NCI-H2227 (cell line): Measurements from ENCODE around the gene AUTS2.

ENCODE experiments used
- DNase-seq: peaks from one replicate; lab custom pipeline; 2025; ENCODE audit not compliant: unreplicated experiment; lab: John Stamatoyannopoulos, UW

Gene AUTS2

DNA sequence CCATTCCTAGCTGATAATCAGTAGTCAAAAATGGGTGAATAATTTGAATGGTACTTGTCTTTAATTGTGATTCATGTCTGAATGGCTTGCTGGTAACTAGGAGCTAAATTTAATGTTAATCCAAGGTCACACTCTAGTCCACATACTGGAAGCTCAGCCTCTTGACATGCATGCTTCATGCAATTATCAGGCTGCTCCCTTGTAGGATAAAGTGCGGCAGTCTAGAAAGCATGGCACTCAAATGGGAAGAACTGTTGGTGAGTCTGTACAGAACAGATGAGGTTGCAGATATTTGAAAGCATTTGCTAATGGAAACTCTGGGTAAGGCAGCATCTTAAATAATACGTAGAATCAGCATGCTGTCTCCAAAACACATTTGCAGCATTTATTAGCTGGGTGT lies 499.4 kb downstream of the AUTS2 start:
- DNase-seq: peak; percentile 38

DNA sequence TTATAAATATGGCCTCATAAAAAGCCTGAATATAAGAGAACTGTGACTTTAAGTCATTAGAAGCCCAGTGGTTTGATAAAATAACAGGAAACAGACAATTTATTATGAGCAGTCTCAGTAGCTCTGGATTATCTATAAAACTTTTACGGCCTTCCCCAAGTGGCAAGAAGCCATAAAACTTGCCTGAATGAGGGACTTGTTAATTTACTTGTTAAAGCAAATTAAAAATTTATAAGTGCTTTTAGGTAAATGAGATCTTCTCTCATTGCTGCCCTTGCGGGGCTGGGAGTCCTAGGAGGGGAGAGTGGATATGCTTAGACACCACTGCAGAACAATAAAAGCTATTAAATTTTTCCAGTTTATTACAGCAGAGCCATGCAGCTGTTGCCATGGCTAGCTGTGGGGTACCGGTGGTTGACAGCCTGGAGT lies 499.9 kb downstream of the AUTS2 start:
- DNase-seq: peak; percentile 28

DNA sequence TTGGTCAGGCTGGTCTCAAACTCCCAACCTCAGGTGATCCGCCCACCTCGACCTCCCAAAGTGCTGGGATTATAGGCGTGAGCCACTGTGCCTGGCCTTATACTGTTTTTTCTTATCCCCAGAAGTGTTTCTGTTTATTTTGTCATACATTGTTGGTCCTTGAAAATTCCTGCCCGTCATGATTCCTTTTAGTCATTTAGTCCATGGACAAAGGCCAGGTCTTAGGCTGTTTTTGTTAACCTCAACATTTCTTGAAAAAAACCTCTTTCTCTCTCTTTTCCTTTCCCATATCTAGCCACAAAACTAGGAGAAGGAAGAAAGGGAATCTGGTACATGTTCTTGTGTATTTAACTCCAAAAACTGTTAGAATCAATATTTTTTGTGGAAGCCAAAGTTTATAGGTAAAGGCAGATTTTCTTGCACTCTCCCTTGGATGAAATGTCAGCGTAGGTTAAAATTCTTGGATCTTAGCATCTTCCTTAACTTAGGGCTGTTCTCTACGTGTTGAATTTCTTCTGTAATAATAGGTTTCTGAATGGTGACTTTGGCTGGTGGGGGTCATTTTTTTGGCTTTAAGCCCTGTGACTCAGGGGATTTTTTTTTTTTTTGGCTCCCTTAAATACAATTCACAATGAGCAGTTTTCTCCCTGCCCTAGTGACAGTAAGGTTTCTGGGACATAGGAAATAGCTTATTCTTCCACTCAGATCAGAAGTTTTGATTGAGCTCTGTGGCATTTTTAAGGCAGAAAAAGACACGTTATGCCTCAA lies 500.8 kb downstream of the AUTS2 start:
- no peak for DNase-seq

DNA sequence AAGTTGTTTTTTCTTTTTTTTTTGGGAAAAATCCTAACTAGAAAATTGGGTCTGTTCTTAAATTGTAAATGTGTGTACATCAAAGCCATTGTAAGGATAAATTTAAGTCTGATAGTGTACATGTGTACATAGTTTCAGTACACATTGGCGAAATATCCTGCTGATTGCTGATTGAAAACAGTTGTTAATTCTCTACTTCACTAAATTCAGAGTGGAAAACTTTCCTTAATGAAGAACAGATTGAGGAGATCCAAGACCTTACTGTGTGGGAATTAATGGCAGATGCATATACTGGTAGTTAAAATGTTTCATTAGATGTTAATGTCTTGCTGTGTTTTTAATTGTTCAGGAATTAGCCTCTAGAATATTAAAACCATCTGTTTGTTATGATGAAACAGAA lies 506.0 kb downstream of the AUTS2 start:
- no peak for DNase-seq

DNA sequence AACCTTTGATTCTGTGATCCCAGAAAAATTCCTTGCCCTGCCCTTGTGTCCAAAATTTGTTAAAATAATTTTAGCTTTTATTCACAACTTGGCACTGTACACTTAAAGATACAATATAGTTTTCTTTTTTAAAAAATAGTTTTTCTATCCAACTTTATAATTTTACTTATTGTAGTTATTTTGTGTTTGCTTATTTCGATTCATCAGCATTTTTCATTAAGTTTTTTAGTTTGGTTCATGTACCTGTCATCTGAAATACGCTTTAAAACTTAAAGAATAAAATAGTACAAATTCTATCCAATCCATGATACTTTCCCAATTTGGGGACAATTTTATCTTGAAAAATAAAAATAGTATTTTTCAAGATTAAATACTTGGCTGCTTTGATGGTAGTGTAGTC lies 514.8 kb downstream of the AUTS2 start:
- no peak for DNase-seq

DNA sequence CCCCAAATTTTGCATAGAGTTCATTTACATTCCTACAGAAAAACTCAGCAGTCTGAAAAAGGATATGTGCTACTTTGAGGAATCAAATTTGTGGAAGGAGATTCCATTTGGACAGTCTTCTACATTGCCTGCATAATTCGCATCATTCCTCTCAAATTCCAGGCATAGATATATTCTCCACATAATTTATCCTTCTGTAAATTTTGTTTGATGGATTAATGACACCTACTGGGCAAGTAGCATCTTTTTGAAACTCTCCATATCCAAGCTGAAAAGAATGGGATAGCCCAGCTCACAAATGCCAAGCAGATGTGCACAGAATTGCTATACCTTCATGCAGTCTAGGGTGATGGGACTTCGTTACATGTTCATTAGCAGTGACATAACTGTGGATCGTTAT lies 515.3 kb downstream of the AUTS2 start:
- no peak for DNase-seq

DNA sequence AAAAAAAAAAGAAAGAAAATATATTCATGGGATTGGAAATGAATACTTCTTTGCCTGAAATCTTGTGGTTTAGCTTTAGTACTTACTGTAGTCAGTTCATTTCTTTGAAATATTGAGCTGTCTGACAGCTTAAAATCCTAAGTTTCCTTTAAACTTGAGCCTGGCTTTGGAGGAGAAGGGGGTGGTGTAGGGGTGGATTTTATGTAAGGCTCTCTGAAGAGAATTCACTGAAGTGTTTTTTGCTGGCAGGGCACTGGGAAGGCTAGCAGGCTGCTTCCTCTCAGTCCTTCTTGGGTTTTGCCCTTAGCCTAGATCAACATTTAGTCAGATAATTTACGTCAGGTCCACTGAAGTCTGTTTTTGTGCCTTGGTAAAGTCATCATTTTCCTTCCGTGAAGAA lies 516.5 kb downstream of the AUTS2 start:
- no peak for DNase-seq

DNA sequence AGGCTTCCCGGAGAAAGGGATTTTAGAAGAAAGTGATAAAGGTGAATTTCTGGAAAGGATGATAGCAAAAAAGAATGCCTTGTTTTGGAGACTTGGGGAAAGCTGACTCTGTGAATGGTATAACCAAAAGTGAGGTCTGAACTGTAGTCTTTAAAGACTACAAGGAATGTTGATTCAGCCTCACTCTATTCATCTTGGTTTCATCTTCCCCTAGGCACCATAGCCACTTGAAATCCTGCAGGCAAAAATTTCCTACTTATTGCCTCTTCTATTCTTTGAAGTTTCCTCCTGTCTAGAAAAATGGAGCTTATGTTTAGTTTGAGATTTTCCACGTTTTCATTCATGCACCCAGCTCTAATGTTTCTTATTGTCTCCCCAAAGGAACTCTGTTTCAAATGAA lies 518.0 kb downstream of the AUTS2 start:
- no peak for DNase-seq

DNA sequence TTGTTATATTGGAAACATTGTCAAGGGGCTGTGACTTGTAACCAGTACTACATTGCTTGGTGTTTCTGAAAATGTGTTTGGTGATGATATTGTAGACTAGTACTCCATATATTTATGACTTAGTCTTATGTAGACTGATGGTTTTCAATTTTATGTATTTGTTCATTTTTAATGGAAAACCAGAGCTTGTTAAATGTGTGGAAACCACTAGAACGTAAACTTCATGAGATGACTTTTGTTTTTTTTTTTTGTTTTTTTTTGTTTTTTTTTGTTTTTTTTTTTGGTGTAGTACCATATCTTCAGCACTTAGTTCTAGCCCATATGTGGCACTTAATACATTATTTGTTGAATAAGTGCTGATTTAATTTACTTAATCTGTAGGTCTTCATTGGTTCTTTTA lies 518.6 kb downstream of the AUTS2 start:
- no peak for DNase-seq

DNA sequence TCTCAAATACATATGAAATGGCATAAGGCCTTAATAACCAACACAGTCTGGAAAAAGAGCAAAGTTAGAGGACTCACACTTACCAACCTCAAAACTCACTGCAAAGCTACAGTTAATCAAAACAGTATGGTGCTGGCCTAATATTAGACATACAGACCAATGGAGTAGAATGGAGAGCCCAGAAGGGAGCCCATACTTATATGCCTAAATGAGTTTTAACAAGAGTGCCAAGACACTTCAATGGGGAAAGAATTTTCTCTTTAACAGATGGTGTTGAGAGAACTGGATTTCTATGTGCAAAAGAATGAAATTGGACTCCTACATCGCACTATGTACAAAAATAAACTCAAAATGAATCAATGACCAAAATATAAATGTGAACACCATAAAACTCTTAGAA lies 522.6 kb downstream of the AUTS2 start:
- DNase-seq: no peak

DNA sequence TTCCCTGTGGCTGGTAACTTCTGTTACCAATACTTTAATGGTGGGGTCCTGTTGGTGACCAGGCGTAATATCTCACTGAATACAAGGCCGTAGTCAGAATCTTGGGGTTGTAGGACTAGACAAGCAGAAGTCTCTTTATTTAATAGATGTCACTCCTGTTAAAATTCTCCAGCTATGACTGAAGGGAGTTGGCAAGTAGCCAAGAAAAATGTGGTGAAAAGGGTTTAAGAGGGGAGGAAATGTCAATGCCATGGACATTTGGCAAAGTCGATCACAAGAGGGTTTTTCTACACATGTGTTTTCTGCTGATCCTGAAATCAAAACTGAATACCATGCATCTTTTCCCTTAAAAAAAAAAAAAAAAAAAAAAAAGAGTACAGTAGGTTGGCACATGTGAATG lies 533.5 kb downstream of the AUTS2 start:
- peak; percentile 40 for DNase-seq

DNA sequence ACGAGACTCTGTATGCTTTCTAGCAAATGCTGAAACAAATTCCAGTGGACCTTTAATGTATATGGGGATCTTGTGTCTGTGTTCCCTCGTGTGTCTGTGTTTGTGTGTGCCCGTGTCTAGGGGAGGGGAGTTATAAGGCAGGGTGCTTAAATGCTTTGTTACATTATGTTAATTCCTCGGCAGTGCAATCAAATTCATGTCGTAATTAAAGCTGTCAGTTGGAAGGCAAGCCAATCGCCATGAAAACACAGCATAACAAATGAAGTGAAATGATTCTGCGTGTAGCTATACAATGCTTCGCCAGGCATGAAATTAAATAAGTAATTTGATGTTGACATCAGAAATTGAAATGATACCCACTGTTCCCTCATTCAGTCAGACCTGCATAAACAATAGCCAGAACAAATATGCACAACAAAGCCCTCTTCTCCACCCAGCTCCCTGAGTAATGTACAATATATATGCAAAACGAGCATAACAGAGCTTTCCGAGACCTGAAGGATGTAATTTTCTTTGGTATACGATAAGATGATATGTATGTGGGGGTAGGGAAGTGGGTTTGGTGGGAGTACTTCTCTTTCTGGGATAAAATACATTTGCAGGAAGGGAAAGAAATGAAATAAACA lies 534.1 kb downstream of the AUTS2 start:
- DNase-seq: no peak

DNA sequence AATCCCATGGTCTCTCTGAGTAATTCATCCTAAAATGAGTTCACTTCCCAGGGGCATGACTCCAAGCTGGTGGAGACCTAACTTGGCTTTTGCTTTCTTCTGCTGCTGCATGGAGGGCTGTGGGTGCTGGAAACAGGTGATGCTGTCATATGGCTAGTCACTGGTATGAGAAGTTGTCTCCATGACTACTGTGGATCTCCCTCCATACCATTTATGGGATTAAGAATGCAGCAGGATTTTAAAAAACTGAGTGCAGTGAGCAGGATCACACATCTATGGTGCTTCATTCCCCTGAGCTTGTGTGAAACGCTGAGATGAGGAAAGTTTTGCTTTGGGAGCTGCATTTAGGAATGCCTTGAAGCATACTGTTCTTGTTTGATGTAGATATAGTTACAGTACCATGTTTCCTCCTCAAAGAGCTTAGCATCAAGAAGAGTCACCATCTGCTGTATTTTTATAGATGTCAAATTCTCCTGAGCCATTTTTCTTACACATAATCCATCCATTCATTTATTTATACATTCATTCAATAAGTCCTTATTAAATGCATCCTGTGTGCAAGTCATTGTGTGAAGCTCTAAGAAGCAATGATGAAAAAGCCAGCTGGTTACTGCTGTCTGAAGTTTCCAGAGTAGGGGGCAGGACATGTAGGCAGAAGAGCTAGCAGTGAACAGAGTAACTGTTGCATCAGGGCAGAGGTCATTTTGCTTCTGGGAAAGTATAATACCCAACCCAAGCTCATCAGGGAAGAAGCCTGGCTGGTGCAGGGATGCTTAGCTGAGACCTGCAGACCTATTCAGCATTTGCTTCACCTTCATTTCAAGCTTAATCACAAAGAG lies 534.8 kb downstream of the AUTS2 start:
- no peak for DNase-seq

DNA sequence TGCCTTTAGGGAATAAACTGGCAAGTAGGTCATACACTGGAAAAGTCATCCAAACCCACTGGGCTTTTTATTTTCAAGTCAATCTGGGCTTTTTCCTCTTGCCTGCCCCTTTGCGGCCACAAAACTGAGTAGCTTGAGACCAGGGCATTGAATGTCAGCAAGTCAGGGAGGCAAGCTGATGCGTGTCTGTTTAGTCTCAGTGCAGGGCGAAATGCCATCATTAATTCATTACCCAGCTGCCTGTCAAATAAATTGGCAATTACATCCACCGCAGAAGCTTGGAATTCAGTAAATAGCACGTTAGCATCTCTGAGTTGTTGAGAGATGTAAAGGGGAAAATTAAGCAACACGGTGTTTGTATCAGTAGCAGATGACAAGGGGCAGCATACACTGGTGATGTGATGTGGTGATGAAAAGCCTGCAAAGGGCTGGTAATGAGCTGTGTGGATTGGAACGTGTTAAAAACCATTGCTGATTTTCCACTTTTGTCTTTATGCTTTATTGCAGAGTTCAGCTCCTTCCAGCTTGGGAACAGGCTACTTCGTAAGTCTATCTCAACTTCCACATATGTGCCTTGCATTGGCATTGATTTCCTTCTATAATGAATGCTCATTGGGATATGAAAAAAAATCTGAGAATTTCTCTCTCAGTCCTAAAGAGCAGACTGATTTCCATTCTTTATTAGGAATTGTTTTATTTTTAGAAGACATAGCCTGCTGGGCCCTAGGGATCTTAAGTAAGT lies 535.9 kb downstream of the AUTS2 start:
- peak; percentile 46 for DNase-seq

DNA sequence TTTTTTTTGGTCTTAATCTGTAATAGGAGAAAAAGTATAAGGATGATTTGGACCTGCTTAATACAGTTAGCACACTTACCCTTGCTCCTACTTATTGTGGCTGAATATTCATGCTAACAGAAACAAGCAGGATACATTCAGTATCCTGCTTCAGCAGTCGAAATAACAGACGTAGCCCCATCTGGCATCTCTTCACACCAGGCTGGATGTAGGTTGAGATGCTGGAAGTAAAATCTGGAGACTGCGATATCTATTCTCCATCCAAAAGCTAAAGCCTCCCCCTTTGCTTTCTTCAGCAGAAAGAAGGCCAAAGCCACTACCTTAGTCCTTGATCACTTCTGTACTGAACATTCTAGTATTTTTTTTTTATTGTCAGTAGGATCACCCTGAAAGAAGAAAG lies 537.4 kb downstream of the AUTS2 start:
- no peak for DNase-seq

DNA sequence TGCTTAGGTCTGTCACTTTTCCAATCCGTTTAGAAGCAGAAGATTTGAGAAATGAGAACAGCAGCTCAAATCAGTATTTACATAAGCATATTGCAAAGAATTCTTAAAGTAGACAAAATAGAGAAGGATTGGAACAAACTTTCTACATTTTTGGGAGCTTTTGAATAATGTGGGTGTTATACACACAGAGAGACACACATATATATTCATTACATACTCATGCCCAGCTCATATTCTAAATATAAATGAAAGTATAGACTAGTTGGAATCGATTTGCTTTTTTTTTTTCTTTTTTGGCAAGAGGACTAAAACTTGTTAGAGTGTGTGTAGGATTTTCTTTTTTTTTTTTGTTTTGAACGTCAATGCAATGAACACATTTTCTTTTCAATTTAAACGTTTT lies 538.9 kb downstream of the AUTS2 start:
- DNase-seq: no peak

DNA sequence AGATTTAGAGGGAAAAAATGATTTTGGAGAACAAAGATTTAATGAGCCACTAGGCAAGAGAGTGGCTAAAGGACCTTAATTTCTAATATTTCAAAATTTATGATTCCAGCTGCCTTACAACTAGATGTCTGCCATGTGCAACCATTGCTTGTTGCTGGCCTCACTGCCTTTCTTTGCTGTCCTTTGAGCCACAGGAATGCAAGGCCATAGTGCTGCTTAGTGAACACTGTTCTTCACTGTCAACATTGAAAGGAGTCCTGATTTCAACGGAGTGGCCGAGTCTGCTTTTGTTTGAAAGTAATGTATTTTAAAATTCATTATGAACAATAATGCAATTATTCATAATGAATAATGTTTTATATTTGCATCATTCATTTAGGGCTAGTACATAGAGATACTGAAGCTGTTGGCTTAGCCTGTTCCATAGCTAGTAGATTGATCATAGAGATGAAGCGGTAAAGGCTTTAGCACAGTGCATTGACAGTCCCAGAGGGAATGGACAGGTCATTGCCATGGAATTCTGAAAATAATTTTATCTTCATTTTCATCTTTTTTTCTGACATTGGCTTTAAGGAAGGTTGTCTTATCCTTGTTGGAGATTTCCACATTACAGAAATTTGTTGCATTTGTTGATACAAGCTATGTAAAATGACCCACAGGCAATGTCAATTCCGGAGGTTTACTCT lies 544.1 kb downstream of the AUTS2 start:
- no peak for DNase-seq

DNA sequence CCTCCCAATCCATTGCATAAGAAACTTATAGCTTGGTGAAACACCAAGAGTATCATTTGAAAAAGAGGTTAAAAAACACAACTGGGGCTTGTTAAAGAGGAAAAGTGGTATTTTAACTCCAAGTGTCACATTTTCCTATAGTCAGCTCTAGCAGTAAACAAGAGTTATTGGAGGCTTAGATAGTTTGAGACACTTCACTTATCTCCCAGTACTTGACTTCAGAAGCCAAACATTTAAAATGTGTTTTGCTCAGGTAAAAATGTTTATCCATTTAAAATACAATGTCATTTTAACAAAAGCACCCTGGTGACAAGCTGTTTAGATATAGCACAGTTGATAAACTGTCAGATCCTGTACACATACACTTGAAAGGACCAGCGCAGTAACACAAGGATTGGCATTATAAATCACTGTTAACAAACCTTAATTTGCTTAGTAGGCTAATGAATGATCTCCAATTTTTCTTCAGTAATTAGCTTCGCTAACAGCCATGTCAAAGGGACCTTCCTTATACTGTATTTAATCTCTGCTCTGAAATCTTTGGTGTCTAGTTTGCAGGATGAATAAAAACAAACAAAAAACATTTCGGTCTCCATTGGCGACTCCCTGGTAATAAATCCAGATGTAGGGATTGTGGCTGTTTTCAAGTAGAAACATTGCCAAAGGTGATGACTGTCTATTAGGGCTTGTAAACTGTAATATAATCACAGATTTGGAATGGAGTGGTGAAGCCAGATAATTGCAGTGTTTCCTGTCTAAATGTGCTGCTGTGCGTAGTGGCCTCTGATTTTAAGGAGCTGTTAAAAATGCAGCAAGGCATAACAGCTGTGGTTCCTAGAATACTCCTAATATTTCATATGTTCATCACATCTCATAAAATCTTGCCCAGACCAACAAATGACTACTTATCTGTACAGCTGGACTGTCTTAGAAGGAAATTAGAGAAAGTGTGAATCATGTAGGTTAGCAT lies 545.1 kb downstream of the AUTS2 start:
- peak; percentile 71 for DNase-seq

DNA sequence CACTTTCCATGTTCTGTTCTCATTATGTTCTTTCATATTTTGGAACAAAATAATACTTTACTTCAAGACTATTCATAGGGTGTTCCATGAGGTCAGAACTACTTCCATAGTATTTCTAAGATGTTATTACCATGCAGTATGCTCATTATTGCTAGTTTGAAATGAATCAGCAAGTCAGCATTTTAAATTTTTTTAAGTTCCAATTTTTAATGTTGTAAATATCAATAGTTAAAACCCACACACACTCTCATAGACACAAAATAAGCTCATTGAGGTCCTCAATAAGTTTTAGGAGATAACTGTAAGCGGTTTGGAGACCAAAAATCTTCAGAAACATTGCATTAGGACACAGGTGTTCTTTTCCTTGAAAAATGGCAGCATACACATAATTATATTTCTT lies 550.7 kb downstream of the AUTS2 start:
- no peak for DNase-seq

DNA sequence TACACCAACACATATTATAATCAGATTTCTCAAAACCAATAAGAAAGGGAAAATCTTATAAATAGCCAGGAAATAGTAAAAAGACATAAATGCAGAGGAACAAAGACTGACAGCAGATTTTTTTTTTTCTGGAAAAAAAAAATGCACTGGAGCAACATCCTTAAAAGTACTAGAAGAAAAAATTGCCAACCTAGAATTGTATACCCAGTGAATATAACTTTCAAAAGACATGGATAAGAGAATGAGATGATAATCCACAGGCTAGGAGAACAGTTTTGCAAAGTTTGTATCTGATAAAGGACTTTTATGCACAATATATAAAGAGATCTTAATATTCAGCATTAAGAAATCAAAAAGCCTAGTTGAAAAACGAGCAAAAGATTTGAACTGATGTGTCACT lies 554.0 kb downstream of the AUTS2 start:
- no peak for DNase-seq
